NCI-H2196 (cell line): ENCODE results near the gene SKAP1.
"Not testable (repeated sequence)": the region's sequence is repeated elsewhere in the genome, so short reads cannot be mapped to it uniquely, and the experiment has no call there.

Source experiments
- DNase-seq: peaks from one replicate; lab custom pipeline; 2025; ENCODE audit not compliant: unreplicated experiment; lab: John Stamatoyannopoulos, UW

The SKAP1 gene

GRCh38 chr17:48290378-48290777 is 139.6 kb downstream of the SKAP1 start:
- no peak for DNase-seq

GRCh38 chr17:48286917-48287316 is 143.1 kb downstream of the SKAP1 start:
- DNase-seq: not testable (repeated sequence)

- DNase-seq: no peak
These were observed 144.4 kb downstream of the SKAP1 start for GRCh38 chr17:48285614-48286013.

GRCh38 chr17:48283907-48284306 is 146.1 kb downstream of the SKAP1 start:
- no peak for DNase-seq

- DNase-seq: no peak
These were observed 146.6 kb downstream of the SKAP1 start for GRCh38 chr17:48283411-48283810.

GRCh38 chr17:48282303-48282702 is 147.7 kb downstream of the SKAP1 start:
- DNase-seq: no peak

- no peak for DNase-seq
These were observed 151.1 kb downstream of the SKAP1 start for GRCh38 chr17:48278760-48279491.

- no peak for DNase-seq
These were observed 153.2 kb downstream of the SKAP1 start for GRCh38 chr17:48276776-48277175.

- no peak for DNase-seq
These were observed 159.1 kb downstream of the SKAP1 start for GRCh38 chr17:48270899-48271298.

GRCh38 chr17:48269209-48269608 is 160.8 kb downstream of the SKAP1 start:
- DNase-seq: no peak

GRCh38 chr17:48263731-48264035 is 166.3 kb downstream of the SKAP1 start:
- DNase-seq: no peak

- peak; percentile 21 for DNase-seq
These were observed 166.9 kb downstream of the SKAP1 start for GRCh38 chr17:48262982-48263730.

- peak; percentile 44 for DNase-seq
These were observed 168.6 kb downstream of the SKAP1 start for GRCh38 chr17:48261297-48261880.

- peak; percentile 59 for DNase-seq
These were observed 170.2 kb downstream of the SKAP1 start for GRCh38 chr17:48259694-48260291.

- DNase-seq: no peak
These were observed 171.7 kb downstream of the SKAP1 start for GRCh38 chr17:48258331-48258730.

- no peak for DNase-seq
These were observed 174.3 kb downstream of the SKAP1 start for GRCh38 chr17:48255759-48256158.

- DNase-seq: no peak
These were observed 175.1 kb downstream of the SKAP1 start for GRCh38 chr17:48254896-48255295.

- no peak for DNase-seq
These were observed 176.0 kb downstream of the SKAP1 start for GRCh38 chr17:48253975-48254374.

- DNase-seq: no peak
These were observed 178.1 kb downstream of the SKAP1 start for GRCh38 chr17:48251950-48252349.

GRCh38 chr17:48250949-48251348 is 179.1 kb downstream of the SKAP1 start:
- DNase-seq: no peak

- DNase-seq: not testable (repeated sequence)
These were observed 180.0 kb downstream of the SKAP1 start for GRCh38 chr17:48250059-48250458.

GRCh38 chr17:48247603-48248002 is 182.4 kb downstream of the SKAP1 start:
- no peak for DNase-seq
